K562 (cell line): ENCODE data around the gene AIF1. TPM values are rescaled to one million over a fixed set of nuclear protein-coding genes. Genes with fewer than 3 reads are reported as not detected.

ENCODE experiments used
- BRD9 ChIP-seq: fragments of 450-650 bp; IDR thresholded peaks from 2 replicates; pipeline ENCODE4 v1.6.1; 2018; ENCODE audit warnings: low read depth; ENCODE audit not compliant: partially characterized antibody
- GTF2E2 ChIP-seq: fragments of 200-800 bp; sonication (Bioruptor generic); IDR thresholded peaks from 2 replicates; pipeline ENCODE4 v1.6.1; 2016; ENCODE audit warnings: missing genetic modification characterization, missing compliant biosample characterization
- HDAC2 ChIP-seq: fragments of 450-650 bp; IDR thresholded peaks from 2 replicates; pipeline ENCODE4 v1.6.1; 2016; ENCODE audit warnings: mild to moderate bottlenecking
- KDM1A ChIP-seq, 2 experiments: fragments of 450-650 bp; IDR thresholded peaks; 2 replicates each; pipeline ENCODE4 v1.6.1; 2016; ENCODE audit warnings: mild to moderate bottlenecking in 2 of 2
- MXD1 ChIP-seq: fragments of 250-450 bp; sonication (Bioruptor Pico); IDR thresholded peaks from 2 replicates; pipeline ENCODE4 v1.8.0; 2021; ENCODE audit warnings: borderline replicate concordance, mild to moderate bottlenecking, moderate library complexity; ENCODE audit not compliant: poor library complexity, severe bottlenecking
- NEUROD1 ChIP-seq: fragments of 150-350 bp; IDR thresholded peaks from 2 replicates; pipeline ENCODE4 v1.6.1; 2014; ENCODE audit warnings: borderline replicate concordance, low read length, low read depth; ENCODE audit not compliant: partially characterized antibody
- POLR3G ChIP-seq: IDR thresholded peaks from 2 replicates; pipeline ENCODE4 v1.6.1; 2011; ENCODE audit not compliant: insufficient read length, insufficient replicate concordance; ENCODE audit errors: extremely low read depth
- PRMT5 ChIP-seq: sonication (generic); formaldehyde crosslinking; IDR thresholded peaks from 2 replicates; pipeline ENCODE4 v1.5.0; 2020; ENCODE audit warnings: missing genetic modification reagents
- PTBP1 ChIP-seq: fragments of 200-400 bp; formaldehyde crosslinking; IDR thresholded peaks from 2 replicates; pipeline ENCODE4 v1.6.1; 2017; ENCODE audit warnings: low read depth, low read length
- RBM14 ChIP-seq: fragments of 200-400 bp; formaldehyde crosslinking; IDR thresholded peaks from 2 replicates; pipeline ENCODE4 v1.6.1; 2018; ENCODE audit warnings: low read depth, mild to moderate bottlenecking, low read length, moderate library complexity, borderline replicate concordance; ENCODE audit not compliant: insufficient read depth
- REST ChIP-seq, 2 experiments: fragments of 450-650 bp; formaldehyde crosslinking in 1 of 2; IDR thresholded peaks; 2 replicates each; pipeline versions ENCODE4 v1.4.0 to v1.6.1; 2014 to 2020; ENCODE audit warnings: mild to moderate bottlenecking in 2 of 2, borderline replicate concordance in 1 of 2, low read depth in 1 of 2
- SMARCB1 ChIP-seq: IDR thresholded peaks from 2 replicates; pipeline ENCODE4 v1.6.1; 2011; ENCODE audit warnings: improper control_type of control experiment, low read depth; ENCODE audit not compliant: insufficient read length
- SMC3 ChIP-seq: conservative IDR thresholded peaks from 2 replicates; pipeline ENCODE4 v1.6.1; 2011; ENCODE audit warnings: low read depth, low read length, improper control_type of control experiment; ENCODE audit not compliant: insufficient read depth
- SPI1 ChIP-seq: IDR thresholded peaks from 2 replicates; pipeline ENCODE4 v1.6.1; 2011; ENCODE audit warnings: low read depth, low read length, control low read depth, borderline replicate concordance
- TARDBP ChIP-seq: fragments of 450-650 bp; IDR thresholded peaks from 2 replicates; pipeline ENCODE4 v1.6.1; 2016
- TCF7L2 ChIP-seq: fragments of 150-350 bp; IDR thresholded peaks from 2 replicates; pipeline ENCODE4 v1.6.1; 2016; ENCODE audit warnings: low read depth, mild to moderate bottlenecking, low read length, moderate library complexity
- WHSC1 ChIP-seq: IDR thresholded peaks from one replicate; pipeline ENCODE4 v1.6.1; 2012; ENCODE audit warnings: low read length, control low read depth, inconsistent platforms
- ZNF695 ChIP-seq: fragments of 450-650 bp; formaldehyde crosslinking; IDR thresholded peaks from 2 replicates; pipeline ENCODE4 v1.4.0; 2020; ENCODE audit warnings: mild to moderate bottlenecking, moderate library complexity
- ZNF717 ChIP-seq: fragments of 250-450 bp; sonication (Bioruptor Pico); IDR thresholded peaks from 2 replicates; pipeline ENCODE4 v1.5.0; 2021
- ZNF75A ChIP-seq: fragments of 450-650 bp; formaldehyde crosslinking; IDR thresholded peaks from 2 replicates; pipeline ENCODE4 v1.4.0; 2020; ENCODE audit warnings: mild to moderate bottlenecking
- ZNF830 ChIP-seq: fragments of 250-450 bp; sonication (Bioruptor Pico); IDR thresholded peaks from 2 replicates; pipeline ENCODE4 v1.5.0; 2021; ENCODE audit warnings: mild to moderate bottlenecking
- polyA plus RNA-seq, 8 experiments: library from polyadenylated mRNA; depleted of rRNA in 4 of 8; stranded (reverse) in 5 of 8; unstranded in 3 of 8; fragments of >200 nt; fragmentation: Nextera tagmentation in 2 of 8; fragmentation: Illumina TruSeq in 1 of 8; extraction: Ambion mirVana in 2 of 8; extraction: Trizol in 1 of 8; gene quantifications; 2 replicates each; pipeline versions ENCODE4 v1.2.1 to v1.2.3, GENCODE V29; 2011 to 2014; ENCODE audit warnings: inconsistent platforms in 1 of 8, missing spikeins in 1 of 8
- total RNA-seq, 7 experiments: library from RNA; depleted of rRNA in 6 of 7; stranded (reverse); fragments of >200 nt in 6 of 7; fragmentation: Illumina TruSeq in 2 of 7; extraction: Trizol in 2 of 7; gene quantifications; 2 replicates each; pipeline versions ENCODE4 v1.2.1 to v1.2.3, GENCODE V29; 2011 to 2021; ENCODE audit warnings: low replicate concordance in 1 of 7

Gene AIF1
- total and polyA plus RNA-seq, 9 of the 15 experiments (the other 6 are each of a cell fraction or from before 2014, with no cell fraction given), result 9.4 to 33.4 (median 19.4) TPM

- TF ChIP-seq REST (IDR thresholded peaks at IDR 0.05; ENCODE audit: borderline replicate concordance) (no peak), REST (CRISPR knock-in tag; IDR thresholded peaks at IDR 0.05; ENCODE audit: low read depth) (peak; percentile 75; the same call in 1 of the 2 replicates), ZNF695 (CRISPR knock-in tag) (no peak), PRMT5 (no peak), NEUROD1 (peak; percentile 68), POLR3G (no peak), PTBP1 (peak; percentile 80; the same call in 1 of the 2 replicates), HDAC2 (peak; percentile 89), SMARCB1 (no peak), ZNF75A (CRISPR knock-in tag) (no peak), RBM14 (peak; percentile 45; the same call in 1 of the 2 replicates), MXD1 (CRISPR knock-in tag) (no peak), ZNF717 (no peak), GTF2E2 (no peak), SMC3 (no peak), TARDBP (peak; percentile 79; the same call in 1 of the 2 replicates), TCF7L2 (no peak), WHSC1 (no peak), BRD9 (peak; percentile 89), SPI1 (peak; percentile 67), KDM1A (IDR thresholded peaks at IDR 0.05) (no peak), ZNF830 (CRISPR knock-in tag) (no peak; the same call in 1 of the 2 replicates)
Observed at GRCh38 chr6:31665501-31666336, 50.7 kb downstream of the AIF1 start, which contains the start of gene CSNK2B (continued).
